ENCODE measurements around the gene FAM111B.
A peak's percentile ranks its signal among the peaks of the same experiment; 100 is the strongest.
"Not testable (repeated sequence)": the region's sequence is repeated elsewhere in the genome, so short reads cannot be mapped to it uniquely, and the experiment has no call there.

FAM111B gene

DNA sequence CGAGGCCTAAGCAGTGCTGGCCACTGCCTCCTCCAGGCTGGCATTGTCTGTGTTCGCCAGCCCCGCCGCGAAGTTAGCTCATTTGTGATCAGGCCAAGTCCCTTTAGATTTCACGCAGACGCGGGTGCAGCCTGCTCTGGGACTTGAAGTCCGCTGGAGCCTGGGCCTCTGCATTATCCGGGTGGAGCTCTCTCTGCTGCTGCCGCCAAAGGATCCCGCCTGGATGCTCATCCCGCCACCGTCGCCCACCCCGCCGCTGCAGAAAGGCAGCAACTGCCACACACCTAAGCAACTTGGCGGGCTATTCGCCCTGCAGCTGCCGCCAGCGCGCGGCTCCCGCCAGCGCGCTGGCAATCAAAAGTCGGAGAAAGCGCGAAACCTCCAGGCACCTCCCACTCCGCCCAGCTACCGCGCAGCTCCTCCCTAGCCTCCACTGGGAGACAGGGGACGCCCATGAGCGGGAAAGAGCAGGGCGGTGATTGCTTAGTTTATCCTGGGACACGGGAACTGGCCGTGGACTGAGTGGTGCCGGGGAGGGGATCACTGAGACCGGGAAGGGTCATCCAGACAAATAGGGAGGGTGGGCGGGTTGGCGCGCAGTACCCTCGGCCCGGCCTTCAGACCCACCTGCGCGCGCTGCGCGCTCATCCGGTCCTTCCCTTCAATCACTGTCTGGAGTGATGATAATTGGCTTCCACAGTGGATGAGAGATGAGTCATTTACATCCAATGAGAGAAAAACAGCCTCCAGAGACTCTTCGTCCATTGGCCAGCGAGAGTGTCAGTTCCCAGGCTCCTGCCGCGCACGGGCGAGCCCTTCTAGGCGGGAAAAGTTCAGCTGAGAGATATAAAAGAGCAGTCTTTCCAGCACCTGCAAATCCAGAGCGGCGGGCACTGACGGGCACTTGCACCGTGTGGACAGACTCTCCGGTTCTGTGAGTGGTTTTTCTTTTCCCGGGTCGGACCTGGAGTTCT is at the start of gene FAM111B:
Gene FAM111B (plus strand): TSS at position 875 of the 974 bp plus-strand sequence. CDS start 2,389 bp downstream, outside the sequence.
- peak; percentile 87 for DNase-seq (ENCODE audit: low spot score)

GRCh38 chr11:59058120-59059033 is 48.7 kb upstream of the FAM111B start:
- DNase-seq (ENCODE audit: low spot score): peak; percentile 83

DNA sequence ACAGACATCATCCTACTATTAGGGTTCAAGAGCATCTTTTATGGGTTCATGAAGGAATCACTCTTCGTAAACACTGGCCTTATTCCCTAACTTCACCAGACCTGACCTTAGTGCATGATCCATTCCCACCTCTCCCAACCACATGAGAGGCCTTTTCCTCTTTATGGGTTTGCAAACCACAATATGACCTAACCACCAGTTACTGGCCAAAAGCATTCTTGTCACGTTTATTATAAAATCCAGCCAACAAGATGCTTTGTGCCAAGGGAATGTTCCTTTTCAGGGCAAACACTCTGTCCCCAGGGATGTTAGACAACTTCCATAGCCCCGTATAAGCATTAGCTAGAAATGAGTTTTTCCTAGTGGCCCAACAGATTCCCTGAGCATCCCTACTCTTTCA is 46.9 kb upstream of the FAM111B start:
- DNase-seq (ENCODE audit: low spot score): not testable (repeated sequence)

GRCh38 chr11:59062602-59063529 is 44.2 kb upstream of the FAM111B start:
- DNase-seq (ENCODE audit: low spot score): peak; percentile 47

GRCh38 chr11:59063996-59064727 is 42.9 kb upstream of the FAM111B start:
- not testable (repeated sequence) for DNase-seq (ENCODE audit: low spot score)

DNA sequence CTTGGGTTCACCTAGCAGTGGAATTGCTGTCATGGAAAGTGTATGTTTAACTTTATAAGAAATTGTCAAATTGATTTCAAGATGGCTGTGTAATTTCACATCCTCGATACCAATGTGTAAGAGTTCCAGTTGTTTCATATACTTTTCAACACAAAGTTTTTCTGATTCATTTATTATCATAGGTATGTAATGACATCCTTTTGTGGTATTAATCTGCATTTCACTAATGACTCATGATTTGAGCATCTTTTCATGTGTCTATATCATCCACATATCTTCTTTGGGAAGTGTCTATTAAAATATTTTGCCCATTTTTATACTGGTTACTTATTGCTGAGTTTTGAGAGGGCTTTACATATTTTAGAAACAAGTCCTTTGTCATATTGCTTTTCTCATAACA is 38.0 kb upstream of the FAM111B start:
- DNase-seq (ENCODE audit: low spot score): no peak

- no peak for DNase-seq (ENCODE audit: low spot score)
These were observed 30.0 kb upstream of the FAM111B start for GRCh38 chr11:59076876-59077571.

- no peak for DNase-seq (ENCODE audit: low spot score)
These were observed 28.6 kb upstream of the FAM111B start for GRCh38 chr11:59078435-59078834.

- no peak for DNase-seq (ENCODE audit: low spot score)
These were observed 28.0 kb upstream of the FAM111B start for GRCh38 chr11:59079086-59079485.

DNA sequence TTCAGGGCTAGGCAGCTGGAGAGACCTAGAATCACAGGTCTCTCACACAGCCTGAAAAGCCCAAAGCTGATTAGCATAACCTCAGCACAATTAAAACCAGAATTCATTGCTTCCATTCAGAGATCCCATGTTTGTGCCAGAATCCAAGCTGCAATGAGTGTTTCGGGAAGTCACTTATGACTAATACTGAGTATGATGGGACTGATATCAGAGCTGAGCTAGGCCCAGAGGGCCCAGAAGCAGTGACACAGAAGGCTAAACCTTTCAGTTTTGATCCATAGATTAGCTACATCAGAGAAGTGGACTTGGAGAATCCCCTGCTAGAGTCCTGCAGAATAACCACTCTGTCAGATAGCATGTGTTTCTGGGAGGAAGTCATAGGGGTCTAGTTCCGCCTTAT is 26.6 kb upstream of the FAM111B start:
- not testable (repeated sequence) for DNase-seq (ENCODE audit: low spot score)

- DNase-seq (ENCODE audit: low spot score): not testable (repeated sequence)
These were observed 25.5 kb upstream of the FAM111B start for GRCh38 chr11:59081430-59082020.

- not testable (repeated sequence) for DNase-seq (ENCODE audit: low spot score)
These were observed 21.0 kb upstream of the FAM111B start, which contains the start of gene GLYATL1B for GRCh38 chr11:59086007-59086406. Gene GLYATL1B, plus strand, starts transcription at chr11:59086307. Its CDS starts 0 bp downstream, at chr11:59086307.

GRCh38 chr11:59088162-59088561 is 18.9 kb upstream of the FAM111B start:
- no peak for DNase-seq (ENCODE audit: low spot score)

DNA sequence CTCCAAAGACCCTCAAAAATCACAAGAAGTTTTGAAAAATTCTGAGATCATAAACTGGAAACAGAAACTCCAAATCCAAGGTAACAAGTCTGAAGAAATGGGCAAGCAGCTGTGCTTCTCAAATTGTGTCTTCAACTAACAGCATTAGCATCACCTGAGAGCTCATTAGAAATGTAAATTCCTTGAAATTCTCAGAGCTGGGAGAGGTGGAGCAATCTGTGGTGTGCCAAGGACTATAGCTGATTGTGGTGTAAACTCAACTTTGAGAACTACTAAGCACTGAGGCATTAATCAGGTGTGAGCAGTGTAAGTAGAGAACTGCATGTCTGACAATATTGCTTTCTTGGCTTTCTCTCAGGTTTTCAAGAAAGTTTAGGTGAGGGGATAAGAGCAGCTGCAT is 13.5 kb upstream of the FAM111B start:
- not testable (repeated sequence) for DNase-seq (ENCODE audit: low spot score)

DNA sequence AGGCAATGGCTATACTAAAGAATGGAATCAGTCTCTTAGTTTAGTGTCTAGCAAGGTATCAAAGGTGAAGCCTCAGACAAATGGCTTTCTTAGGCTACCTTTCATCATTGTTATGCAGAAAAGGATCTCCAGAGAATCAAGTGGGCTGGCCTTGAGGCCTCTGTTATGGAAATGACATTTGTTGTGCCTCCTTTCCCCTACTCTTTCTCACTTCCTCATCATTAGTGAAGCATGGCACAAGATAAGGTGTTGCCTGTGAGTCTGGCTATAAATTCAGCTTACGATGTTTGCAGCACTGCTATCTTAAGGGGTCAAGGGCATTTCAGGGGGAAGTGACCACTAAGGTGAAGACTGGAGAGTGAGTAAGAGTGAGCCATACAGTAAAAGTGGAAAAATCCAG is 11.8 kb upstream of the FAM111B start:
- not testable (repeated sequence) for DNase-seq (ENCODE audit: low spot score)

DNA sequence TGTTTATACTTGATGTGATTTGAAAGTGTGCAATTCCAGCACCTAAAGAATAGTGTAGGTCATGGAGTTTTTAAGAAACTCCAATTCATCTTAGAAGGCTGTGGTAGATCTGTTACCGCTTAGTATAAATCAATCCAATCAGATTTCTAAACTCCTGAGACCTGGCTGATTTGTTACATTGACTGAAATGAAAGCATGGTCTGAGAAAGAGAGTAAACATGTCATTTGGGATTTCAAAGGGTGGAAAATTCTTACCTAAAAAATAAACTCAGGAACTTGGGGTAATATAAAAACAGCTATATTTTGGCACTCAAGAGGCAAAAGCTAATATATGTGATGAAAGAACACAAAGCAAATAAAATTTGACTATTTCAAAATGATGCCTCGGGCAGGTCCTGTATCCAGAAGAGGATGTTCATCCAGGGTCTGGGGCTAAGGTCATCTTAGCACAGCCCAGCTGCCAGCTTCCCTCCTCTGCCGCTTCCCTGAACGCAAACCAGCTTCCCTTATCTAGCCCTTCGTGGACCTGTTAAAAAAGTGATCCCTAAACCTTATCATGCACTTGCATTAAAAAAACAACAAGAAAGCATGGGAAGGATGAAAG is 11.0 kb upstream of the FAM111B start:
- not testable (repeated sequence) for DNase-seq (ENCODE audit: low spot score)

- peak; percentile 36 for DNase-seq (ENCODE audit: low spot score)
These were observed 9.8 kb upstream of the FAM111B start for GRCh38 chr11:59097113-59097708.

- not testable (repeated sequence) for DNase-seq (ENCODE audit: low spot score)
These were observed 9.1 kb upstream of the FAM111B start for GRCh38 chr11:59097938-59098337.
